ENCODE data around the gene LCMT1. TPM values are rescaled to one million over a fixed set of nuclear protein-coding genes. Genes with fewer than 3 reads are reported as not detected.

The LCMT1 gene
- total RNA-seq, 1 experiment from 2014 or later: 31.0 TPM

DNA sequence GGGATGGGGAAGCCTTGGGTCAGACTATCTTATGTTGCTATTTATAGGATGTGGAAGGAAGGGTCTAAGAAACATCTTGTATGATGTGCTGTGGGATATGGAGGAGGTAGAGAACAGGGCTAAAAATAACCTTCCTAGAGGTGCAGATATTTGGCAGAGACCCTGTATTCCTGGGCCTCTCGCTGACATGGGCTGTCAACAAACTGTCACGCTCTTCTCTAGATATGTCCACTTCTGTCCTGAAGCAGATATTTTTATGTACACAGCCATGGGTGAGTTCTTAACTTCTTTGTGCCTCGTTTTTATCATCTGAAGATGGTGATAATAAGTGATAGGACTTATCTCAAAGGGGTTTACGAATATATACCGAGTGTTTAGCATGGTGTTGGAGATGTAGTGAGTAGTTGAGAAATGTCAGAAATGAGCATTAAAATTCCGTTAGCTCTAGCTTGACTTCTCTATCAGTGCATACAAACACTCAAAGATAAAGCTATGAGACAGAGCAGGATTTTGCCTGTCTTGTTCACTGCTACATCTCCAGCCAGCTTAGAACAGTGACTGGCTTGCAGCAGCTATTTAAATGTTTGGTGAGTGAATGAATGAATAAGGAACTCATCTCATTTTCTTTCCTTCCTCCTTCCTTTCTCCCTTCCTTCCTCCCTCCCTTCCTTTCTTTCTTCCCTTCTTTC lies 102.3 kb downstream of the LCMT1 start:
- Histone ChIP-seq H4K20me1 (ENCODE audit: low read length) (no peaks in the 10 kb centered on the region), H2AFZ (ENCODE audit: low read length) (no peak overlapping the region), H3K27ac (ENCODE audit: low read length) (no peak overlapping the region), H3K4me2 (ENCODE audit: low read length) (no peak overlapping the region), H3K36me3 (ENCODE audit: low read depth, low read length) (no peaks in the 10 kb centered on the region), H3K9me2 (replicated peaks; ENCODE audit: low read length) (no peaks in the 10 kb centered on the region), H3K79me2 (ENCODE audit: low read length) (no peaks in the 10 kb centered on the region), H3K9ac (ENCODE audit: low read length) (no peak overlapping the region), H3K4me1 (ENCODE audit: insufficient read depth, low read length) (no peaks in the 10 kb centered on the region), H3K4me3 (ENCODE audit: low read length) (no peak overlapping the region), H3F3A (ENCODE audit: low read length, unreplicated experiment) (no peaks in the 10 kb centered on the region), H3K9me3 (ENCODE audit: low read length) (no peaks in the 10 kb centered on the region), H3K27me3 (ENCODE audit: low read length) (no peaks in the 10 kb centered on the region)
- intact Hi-C loops (cut with micrococcal nuclease): no loop called here
- CTCF ChIA-PET: no interaction called here
- POLR2A ChIA-PET (ENCODE audit: unreplicated experiment): no interaction called here
- no TSS peak for BruUV-seq (replicated peaks)
- DNase-seq: no peak
- TF ChIP-seq EZH2phosphoT487 (IDR thresholded peaks at IDR 0.05; ENCODE audit: borderline replicate concordance, low read length) (no peak), EZH2 (IDR thresholded peaks at IDR 0.05; ENCODE audit: low read length, unreplicated experiment) (no peak)
- TF ChIP-seq, protein P1, sequence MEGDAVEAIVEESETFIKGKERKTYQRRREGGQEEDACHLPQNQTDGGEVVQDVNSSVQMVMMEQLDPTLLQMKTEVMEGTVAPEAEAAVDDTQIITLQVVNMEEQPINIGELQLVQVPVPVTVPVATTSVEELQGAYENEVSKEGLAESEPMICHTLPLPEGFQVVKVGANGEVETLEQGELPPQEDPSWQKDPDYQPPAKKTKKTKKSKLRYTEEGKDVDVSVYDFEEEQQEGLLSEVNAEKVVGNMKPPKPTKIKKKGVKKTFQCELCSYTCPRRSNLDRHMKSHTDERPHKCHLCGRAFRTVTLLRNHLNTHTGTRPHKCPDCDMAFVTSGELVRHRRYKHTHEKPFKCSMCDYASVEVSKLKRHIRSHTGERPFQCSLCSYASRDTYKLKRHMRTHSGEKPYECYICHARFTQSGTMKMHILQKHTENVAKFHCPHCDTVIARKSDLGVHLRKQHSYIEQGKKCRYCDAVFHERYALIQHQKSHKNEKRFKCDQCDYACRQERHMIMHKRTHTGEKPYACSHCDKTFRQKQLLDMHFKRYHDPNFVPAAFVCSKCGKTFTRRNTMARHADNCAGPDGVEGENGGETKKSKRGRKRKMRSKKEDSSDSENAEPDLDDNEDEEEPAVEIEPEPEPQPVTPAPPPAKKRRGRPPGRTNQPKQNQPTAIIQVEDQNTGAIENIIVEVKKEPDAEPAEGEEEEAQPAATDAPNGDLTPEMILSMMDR (conservative IDR thresholded peaks at IDR 0.05; ENCODE audit: low read depth, low read length): no peak
- ATAC-seq: no peak

DNA sequence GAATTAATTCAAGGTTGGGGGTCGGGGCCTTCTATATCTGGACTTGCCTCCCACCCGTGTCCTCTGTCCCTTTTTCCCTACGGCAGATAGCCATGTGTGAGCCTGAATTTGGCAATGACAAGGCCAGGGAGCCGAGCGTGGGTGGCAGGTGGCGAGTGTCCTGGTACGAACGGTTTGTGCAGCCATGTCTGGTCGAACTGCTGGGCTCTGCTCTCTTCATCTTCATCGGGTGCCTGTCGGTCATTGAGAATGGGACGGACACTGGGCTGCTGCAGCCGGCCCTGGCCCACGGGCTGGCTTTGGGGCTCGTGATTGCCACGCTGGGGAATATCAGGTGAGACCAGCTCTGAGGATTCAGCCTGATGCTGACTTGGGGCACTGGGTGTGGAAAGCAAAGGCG lies 105.6 kb downstream of the LCMT1 start:
- Histone ChIP-seq H3K36me3 (ENCODE audit: low read depth, low read length) (no peaks in the 10 kb centered on the region), H3F3A (ENCODE audit: low read length, unreplicated experiment) (no peaks in the 10 kb centered on the region), H3K9me3 (ENCODE audit: low read length) (no peaks in the 10 kb centered on the region), H3K4me1 (ENCODE audit: insufficient read depth, low read length) (no peaks in the 10 kb centered on the region), H3K4me3 (ENCODE audit: low read length) (no peak overlapping the region), H3K4me2 (ENCODE audit: low read length) (no peak overlapping the region), H3K27me3 (ENCODE audit: low read length) (no peaks in the 10 kb centered on the region), H3K27ac (ENCODE audit: low read length) (no peak overlapping the region), H4K20me1 (ENCODE audit: low read length) (no peaks in the 10 kb centered on the region), H2AFZ (ENCODE audit: low read length) (no peak overlapping the region), H3K79me2 (ENCODE audit: low read length) (no peaks in the 10 kb centered on the region), H3K9ac (ENCODE audit: low read length) (no peak overlapping the region), H3K9me2 (replicated peaks; ENCODE audit: low read length) (no peaks in the 10 kb centered on the region)
- POLR2A ChIA-PET (ENCODE audit: unreplicated experiment): no interaction called here
- no peak for DNase-seq
- CTCF ChIA-PET: no interaction called here
- intact Hi-C loops (cut with micrococcal nuclease): no loop called here
- TF ChIP-seq EZH2 (IDR thresholded peaks at IDR 0.05; ENCODE audit: low read length, unreplicated experiment) (no peak), EZH2phosphoT487 (IDR thresholded peaks at IDR 0.05; ENCODE audit: borderline replicate concordance, low read length) (no peak)
- TF ChIP-seq, protein P1 (conservative IDR thresholded peaks at IDR 0.05; ENCODE audit: low read depth, low read length): no peak
- no TSS peak for BruUV-seq (replicated peaks)
- ATAC-seq: no peak

DNA sequence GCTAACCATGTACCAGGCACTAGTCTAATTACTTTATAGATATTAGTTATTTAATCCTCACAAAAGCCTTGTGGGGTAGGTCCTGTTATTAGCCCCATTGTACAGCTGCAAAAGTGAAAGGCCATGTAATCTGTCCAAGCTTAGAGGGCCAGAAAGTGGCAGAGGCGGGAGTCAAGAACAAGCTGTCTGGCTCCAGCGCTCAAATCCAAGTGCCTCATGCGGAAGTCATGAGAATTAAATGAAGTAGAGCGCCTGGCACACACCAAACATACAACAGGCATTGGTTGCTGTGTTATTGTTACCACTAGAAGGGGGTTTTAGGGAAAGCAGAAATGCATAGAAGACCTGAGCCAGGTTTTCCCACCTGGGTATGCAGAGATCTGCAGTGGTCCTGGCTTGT lies 106.4 kb downstream of the LCMT1 start:
- H2AFZ ChIP-seq (ENCODE audit: low read length): no peak overlapping the region
- H3K4me2 ChIP-seq (ENCODE audit: low read length): no peak overlapping the region
- CTCF ChIA-PET: no interaction called here
- POLR2A ChIA-PET (ENCODE audit: unreplicated experiment): no interaction called here
- no peak overlapping the region for H3K27ac ChIP-seq (ENCODE audit: low read length)
- H3K9me2 ChIP-seq (replicated peaks; ENCODE audit: low read length): no peaks in the 10 kb centered on the region
- intact Hi-C loops (cut with micrococcal nuclease): no loop called here
- H4K20me1 ChIP-seq (ENCODE audit: low read length): no peaks in the 10 kb centered on the region
- DNase-seq: no peak
- H3K27me3 ChIP-seq (ENCODE audit: low read length): no peaks in the 10 kb centered on the region
- H3K4me1 ChIP-seq (ENCODE audit: insufficient read depth, low read length): no peaks in the 10 kb centered on the region
- H3K36me3 ChIP-seq (ENCODE audit: low read depth, low read length): no peaks in the 10 kb centered on the region
- H3K9ac ChIP-seq (ENCODE audit: low read length): no peak overlapping the region
- no peaks in the 10 kb centered on the region for H3F3A ChIP-seq (ENCODE audit: low read length, unreplicated experiment)
- ATAC-seq: no peak
- no peaks in the 10 kb centered on the region for H3K9me3 ChIP-seq (ENCODE audit: low read length)
- no peak for TF ChIP-seq EZH2 (IDR thresholded peaks at IDR 0.05; ENCODE audit: low read length, unreplicated experiment)
- TF ChIP-seq, protein P1 (conservative IDR thresholded peaks at IDR 0.05; ENCODE audit: low read depth, low read length): no peak
- no peak for TF ChIP-seq EZH2phosphoT487 (IDR thresholded peaks at IDR 0.05; ENCODE audit: borderline replicate concordance, low read length)
- no peaks in the 10 kb centered on the region for H3K79me2 ChIP-seq (ENCODE audit: low read length)
- BruUV-seq (replicated peaks): no TSS peak
- H3K4me3 ChIP-seq (ENCODE audit: low read length): no peak overlapping the region
